ENCODE data around the gene BMPR1A.

Gene BMPR1A

DNA sequence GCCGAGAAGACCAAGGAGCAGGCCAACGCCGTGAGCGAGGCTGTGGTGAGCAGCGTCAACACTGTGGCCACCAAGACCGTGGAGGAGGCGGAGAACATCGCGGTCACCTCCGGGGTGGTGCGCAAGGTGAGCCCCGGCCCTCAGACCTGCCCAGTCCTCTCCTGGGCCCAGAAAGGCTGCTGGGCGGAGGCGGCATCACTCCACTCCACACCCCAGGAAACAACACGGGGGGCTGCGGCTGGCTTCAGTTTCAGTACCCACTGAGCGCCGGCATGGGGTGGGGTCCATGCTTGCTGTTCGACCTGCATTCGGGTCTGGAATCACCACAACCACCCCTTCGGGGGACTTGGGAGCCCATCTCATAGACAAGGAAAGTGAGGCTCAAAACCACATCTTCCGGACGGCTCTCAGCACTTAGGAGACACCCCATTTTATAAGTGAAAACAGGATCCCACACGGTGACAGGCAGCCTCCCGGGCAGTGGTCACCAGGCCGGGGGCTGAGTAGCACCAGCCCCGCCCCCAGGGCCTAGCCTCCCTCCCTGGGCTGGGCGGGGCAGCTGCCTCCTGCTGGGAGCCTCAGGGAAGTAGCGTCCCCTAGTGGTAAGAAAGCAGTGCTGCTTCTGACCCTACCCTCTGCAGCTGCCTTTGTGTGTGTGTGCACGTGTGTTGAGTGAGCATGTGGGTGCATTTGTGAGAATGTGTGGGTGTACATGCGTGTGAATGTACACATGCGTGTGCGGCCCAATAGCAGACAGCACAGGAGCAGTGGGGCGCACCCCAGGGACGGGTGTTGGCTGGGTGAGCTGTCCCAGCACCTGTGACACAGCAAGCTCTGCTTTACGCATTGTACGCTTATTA is 203.8 kb downstream of the BMPR1A start:
- DNase-seq (ENCODE audit: low read depth), result peak; percentile 80
- TF ChIP-seq, protein P1, sequence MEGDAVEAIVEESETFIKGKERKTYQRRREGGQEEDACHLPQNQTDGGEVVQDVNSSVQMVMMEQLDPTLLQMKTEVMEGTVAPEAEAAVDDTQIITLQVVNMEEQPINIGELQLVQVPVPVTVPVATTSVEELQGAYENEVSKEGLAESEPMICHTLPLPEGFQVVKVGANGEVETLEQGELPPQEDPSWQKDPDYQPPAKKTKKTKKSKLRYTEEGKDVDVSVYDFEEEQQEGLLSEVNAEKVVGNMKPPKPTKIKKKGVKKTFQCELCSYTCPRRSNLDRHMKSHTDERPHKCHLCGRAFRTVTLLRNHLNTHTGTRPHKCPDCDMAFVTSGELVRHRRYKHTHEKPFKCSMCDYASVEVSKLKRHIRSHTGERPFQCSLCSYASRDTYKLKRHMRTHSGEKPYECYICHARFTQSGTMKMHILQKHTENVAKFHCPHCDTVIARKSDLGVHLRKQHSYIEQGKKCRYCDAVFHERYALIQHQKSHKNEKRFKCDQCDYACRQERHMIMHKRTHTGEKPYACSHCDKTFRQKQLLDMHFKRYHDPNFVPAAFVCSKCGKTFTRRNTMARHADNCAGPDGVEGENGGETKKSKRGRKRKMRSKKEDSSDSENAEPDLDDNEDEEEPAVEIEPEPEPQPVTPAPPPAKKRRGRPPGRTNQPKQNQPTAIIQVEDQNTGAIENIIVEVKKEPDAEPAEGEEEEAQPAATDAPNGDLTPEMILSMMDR (IDR thresholded peaks at IDR 0.05; ENCODE audit: low read length, missing control alignments), result peak; percentile 97
- H3K4me3 ChIP-seq (replicated peaks; ENCODE audit: low read depth, low read length), result no peak overlapping the region

DNA sequence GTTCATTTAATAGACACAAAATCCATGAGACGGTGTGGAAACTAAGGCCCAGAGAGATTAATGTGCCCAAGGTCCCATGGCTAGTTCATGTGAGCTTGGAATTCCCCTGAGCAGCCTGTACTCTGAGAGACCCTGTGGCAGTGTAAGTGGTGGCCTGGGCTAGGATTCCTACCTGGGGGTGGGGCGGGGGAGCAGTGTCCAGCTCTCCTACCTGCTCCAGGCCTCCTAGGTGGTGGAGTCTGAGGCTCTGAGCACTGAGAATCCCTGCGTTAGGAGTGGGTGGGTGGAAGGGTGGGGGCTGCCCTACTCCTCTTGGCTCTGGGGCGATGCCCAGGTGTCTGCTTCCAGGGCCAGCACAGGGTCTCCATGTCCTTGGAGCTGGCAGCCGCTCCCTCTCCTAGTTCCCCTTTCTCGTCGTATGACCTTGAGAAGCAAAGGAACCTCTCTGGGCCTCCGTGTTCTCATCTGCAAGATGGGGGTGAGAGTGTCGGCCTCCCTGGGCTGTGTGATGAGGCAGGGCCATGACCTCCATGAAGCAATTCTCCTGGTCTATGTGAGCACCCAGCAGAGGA is 204.5 kb downstream of the BMPR1A start:
- TF ChIP-seq, protein P1 (IDR thresholded peaks at IDR 0.05; ENCODE audit: low read length, missing control alignments), result no peak
- no peak overlapping the region for H3K4me3 ChIP-seq (replicated peaks; ENCODE audit: low read depth, low read length)

DNA sequence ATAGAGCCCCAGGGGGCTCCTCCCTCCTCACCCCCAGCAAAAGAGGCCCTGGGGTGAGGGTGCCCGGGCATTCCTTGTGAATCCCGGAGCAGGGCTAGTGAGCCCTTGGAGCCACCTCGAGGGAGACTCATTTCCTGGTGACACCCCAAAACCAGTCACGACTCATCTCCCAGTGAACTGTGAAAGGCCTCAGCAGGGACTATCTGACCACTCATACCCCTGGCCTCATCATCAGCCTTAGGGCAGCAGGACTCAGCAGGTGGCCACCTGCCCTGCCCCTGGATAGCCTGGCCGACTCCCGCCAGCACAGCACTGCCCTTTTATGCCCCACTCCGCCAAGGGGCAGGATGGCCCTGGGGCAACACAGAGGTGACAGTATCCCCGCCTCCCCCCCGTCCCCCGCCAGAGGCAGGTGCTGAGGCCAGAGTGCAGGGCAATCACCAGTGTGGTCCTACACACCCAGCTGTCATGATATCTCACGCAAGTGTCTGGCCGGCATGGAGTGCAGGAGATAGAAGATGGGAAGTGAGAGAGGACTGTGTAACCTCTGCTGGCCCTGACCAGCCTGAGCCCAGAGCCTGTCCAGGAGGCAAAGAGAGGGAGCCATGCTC is 205.2 kb downstream of the BMPR1A start:
- TF ChIP-seq, protein P1 (IDR thresholded peaks at IDR 0.05; ENCODE audit: low read length, missing control alignments), result no peak
- no peak overlapping the region for H3K4me3 ChIP-seq (replicated peaks; ENCODE audit: low read depth, low read length)
- DNase-seq (ENCODE audit: low read depth), result no peak

More for the DNA sequence above, 204.5 kb downstream of the BMPR1A start:
- no peak for DNase-seq (ENCODE audit: low read depth)

DNA sequence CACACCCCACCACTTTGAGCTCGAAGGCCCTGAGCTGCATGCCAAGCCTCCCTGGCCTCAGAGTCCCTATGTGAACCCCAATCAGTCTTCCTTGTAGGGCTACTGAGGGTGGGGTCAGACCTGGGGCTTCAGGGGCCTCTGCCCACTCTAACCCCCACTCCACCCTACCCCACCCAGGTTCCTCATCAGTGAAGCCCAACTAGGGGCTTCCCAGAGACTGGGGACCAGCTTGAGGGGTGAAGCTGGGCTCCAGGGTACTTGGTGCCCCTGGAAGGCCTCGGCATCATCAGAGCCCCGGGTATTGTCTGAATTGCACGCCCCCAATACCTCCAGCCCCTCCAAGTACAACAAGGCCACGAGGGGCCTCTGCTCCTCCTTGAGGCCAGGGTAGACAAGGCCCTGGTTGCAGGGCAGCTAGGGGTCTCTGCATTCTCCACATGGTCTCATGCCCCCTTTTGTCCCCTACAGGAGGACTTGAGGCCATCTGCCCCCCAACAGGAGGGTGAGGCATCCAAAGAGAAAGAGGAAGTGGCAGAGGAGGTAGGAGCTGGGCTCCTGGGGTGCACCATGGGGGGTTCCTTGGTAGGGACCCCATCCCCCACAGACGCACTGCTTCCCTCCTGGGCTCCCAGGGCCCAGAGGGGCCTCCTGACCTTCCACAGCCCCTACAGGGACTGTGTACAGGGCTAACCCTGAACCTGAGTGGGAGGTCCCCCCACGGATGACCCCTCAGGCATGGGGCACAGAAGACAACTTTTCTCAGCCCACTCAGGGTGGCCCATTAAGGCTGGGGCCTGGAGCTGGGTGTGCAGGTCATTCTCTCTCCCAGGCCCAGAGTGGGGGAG is 205.9 kb downstream of the BMPR1A start:
- TF ChIP-seq, protein P1 (IDR thresholded peaks at IDR 0.05; ENCODE audit: low read length, missing control alignments), result no peak
- no peak for DNase-seq (ENCODE audit: low read depth)
- H3K4me3 ChIP-seq (replicated peaks; ENCODE audit: low read depth, low read length), result no peak overlapping the region

DNA sequence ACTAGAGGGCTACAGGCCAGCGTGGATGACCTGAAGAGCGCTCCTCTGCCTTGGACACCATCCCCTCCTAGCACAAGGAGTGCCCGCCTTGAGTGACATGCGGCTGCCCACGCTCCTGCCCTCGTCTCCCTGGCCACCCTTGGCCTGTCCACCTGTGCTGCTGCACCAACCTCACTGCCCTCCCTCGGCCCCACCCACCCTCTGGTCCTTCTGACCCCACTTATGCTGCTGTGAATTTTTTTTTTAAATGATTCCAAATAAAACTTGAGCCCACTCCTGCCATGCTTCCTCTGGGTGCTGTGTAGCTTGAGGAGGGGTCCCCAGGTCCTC is 206.5 kb downstream of the BMPR1A start:
- DNase-seq (ENCODE audit: low read depth), result no peak
- TF ChIP-seq, protein P1 (IDR thresholded peaks at IDR 0.05; ENCODE audit: low read length, missing control alignments), result no peak
- H3K4me3 ChIP-seq (replicated peaks; ENCODE audit: low read depth, low read length), result no peak overlapping the region

DNA sequence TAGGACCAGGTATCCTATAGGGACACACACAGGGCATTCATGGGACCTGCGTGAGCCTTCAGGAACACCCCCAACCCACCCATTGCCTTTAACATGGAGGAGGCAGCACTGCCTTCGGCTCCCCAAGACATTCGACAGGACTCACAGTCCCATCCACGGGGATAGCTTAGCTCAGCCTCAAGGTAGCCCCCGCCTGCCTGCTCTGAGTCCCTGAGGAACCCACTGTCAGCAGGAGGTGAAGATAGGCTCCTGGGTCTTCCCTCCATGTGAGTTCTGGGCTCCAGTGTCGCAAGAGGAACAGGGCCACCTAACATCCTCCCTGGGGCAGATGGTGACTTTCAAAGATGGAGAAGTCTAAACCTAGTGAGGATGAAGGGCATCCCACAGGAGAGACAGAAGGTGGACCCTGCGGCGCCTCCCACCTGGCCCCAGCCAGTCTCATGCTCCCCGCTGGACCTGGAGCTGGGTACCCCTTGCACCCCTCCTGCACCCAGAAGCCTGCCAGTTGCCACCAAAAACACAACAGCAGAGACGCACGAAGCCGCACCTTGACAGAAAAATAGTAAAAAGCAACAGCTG is 207.0 kb downstream of the BMPR1A start:
- H3K4me3 ChIP-seq (replicated peaks; ENCODE audit: low read depth, low read length), result no peak overlapping the region
- TF ChIP-seq, protein P1 (IDR thresholded peaks at IDR 0.05; ENCODE audit: low read length, missing control alignments), result no peak
- DNase-seq (ENCODE audit: low read depth), result no peak
